Activated naive CD8-positive, alpha-beta T cell treated with anti-CD3 and anti-CD28 coated beads, Interleukin-2, amount 50 U/mL, for 24 hours (primary cell): ENCODE results near the gene IER2.

Source experiments
- ATAC-seq: fragments of 150-1000 bp; cut with Tn5 transposase; one replicate; pipeline ENCODE4 v1.10.0; 2021
- DNase-seq: peaks from one replicate; pipeline ENCODE4 v3.0.0; 2021
- H3K27ac Mint-ChIP-seq: one replicate; pipeline ENCODE4 v1.8.0; 2021; ENCODE audit warnings: mild to moderate bottlenecking, mixed read lengths
- H3K27me3 Mint-ChIP-seq: one replicate; pipeline ENCODE4 v1.8.0; 2021; ENCODE audit warnings: mixed read lengths
- H3K36me3 Mint-ChIP-seq: one replicate; pipeline ENCODE4 v1.8.0; 2021; ENCODE audit warnings: low read depth, mixed read lengths
- H3K4me1 Mint-ChIP-seq: one replicate; pipeline ENCODE4 v1.8.0; 2021; ENCODE audit warnings: mixed read lengths
- H3K4me3 Mint-ChIP-seq: one replicate; pipeline ENCODE4 v1.8.0; 2021; ENCODE audit warnings: mild to moderate bottlenecking, moderate library complexity, mixed read lengths
- H3K9me3 Mint-ChIP-seq: one replicate; pipeline ENCODE4 v1.8.0; 2021; ENCODE audit warnings: mixed read lengths

IER2 gene

GRCh38 chr19:13116282-13117175, 33.7 kb upstream of the IER2 start, which contains the start of gene TRMT1:
Gene TRMT1 (minus strand): TSS chr19:13116740. CDS start chr19:13116399, 341 bp downstream.
- DNase-seq (peak; percentile 94), ATAC-seq (peak; percentile 39)
- Mint-ChIP-seq H3K27ac (peak within 1 kb of the TSS; percentile 97), H3K4me1 (peaks cover 58% of the 10 kb centered on the region), H3K9me3 (no peaks in the 10 kb centered on the region), H3K27me3 (peaks cover 2% of the 10 kb centered on the region), H3K4me3 (peak within 1 kb of the TSS; percentile 90), H3K36me3 (peaks cover 38% of the 10 kb centered on the region)

GRCh38 chr19:13117176-13117771, 32.9 kb upstream of the IER2 start:
- Mint-ChIP-seq H3K4me1 (peaks cover 66% of the 10 kb centered on the region), H3K4me3 (peak overlapping the region; percentile 90), H3K9me3 (no peaks in the 10 kb centered on the region), H3K27ac (peak overlapping the region; percentile 97), H3K36me3 (peaks cover 39% of the 10 kb centered on the region), H3K27me3 (peaks cover 2% of the 10 kb centered on the region)
- DNase-seq (no peak), ATAC-seq (no peak)

- H3K27me3 Mint-ChIP-seq: peaks cover 2% of the 10 kb centered on the region
- no peaks in the 10 kb centered on the region for H3K9me3 Mint-ChIP-seq
- peak within 1 kb of the TSS; percentile 97 for H3K27ac Mint-ChIP-seq
- DNase-seq (peak; percentile 92), ATAC-seq (peak; percentile 77)
- H3K36me3 Mint-ChIP-seq: peaks cover 39% of the 10 kb centered on the region
- peak within 1 kb of the TSS; percentile 90 for H3K4me3 Mint-ChIP-seq
- peaks cover 72% of the 10 kb centered on the region for H3K4me1 Mint-ChIP-seq
These were observed 32.3 kb upstream of the IER2 start, which contains the start of gene NACC1 for GRCh38 chr19:13117772-13118423. Gene NACC1 (plus strand): TSS chr19:13118264. CDS start chr19:13135208, 16,944 bp downstream.

- Mint-ChIP-seq H3K27ac (peak overlapping the region; percentile 74), H3K4me1 (peaks cover 73% of the 10 kb centered on the region)
- ATAC-seq: no peak
These were observed 31.6 kb upstream of the IER2 start for GRCh38 chr19:13118424-13119193.

GRCh38 chr19:13119627-13120026, 30.6 kb upstream of the IER2 start:
- Mint-ChIP-seq H3K27me3 (peaks cover 2% of the 10 kb centered on the region), H3K4me3 (peak overlapping the region; percentile 82), H3K27ac (peak overlapping the region; percentile 74), H3K36me3 (peaks cover 30% of the 10 kb centered on the region), H3K9me3 (no peaks in the 10 kb centered on the region), H3K4me1 (peaks cover 68% of the 10 kb centered on the region)
- no peak for ATAC-seq
- DNase-seq: no peak

More at GRCh38 chr19:13118424-13119193, 31.6 kb upstream of the IER2 start:
- Mint-ChIP-seq H3K36me3 (peaks cover 35% of the 10 kb centered on the region), H3K9me3 (no peaks in the 10 kb centered on the region), H3K4me3 (peak overlapping the region; percentile 82), H3K27me3 (peaks cover 2% of the 10 kb centered on the region)
- DNase-seq: peak; percentile 64

GRCh38 chr19:13120031-13120430, 30.2 kb upstream of the IER2 start:
- H3K4me1 Mint-ChIP-seq: peaks cover 66% of the 10 kb centered on the region
- H3K36me3 Mint-ChIP-seq: peaks cover 29% of the 10 kb centered on the region
- H3K27ac Mint-ChIP-seq: peak overlapping the region; percentile 81
- ATAC-seq (no peak), DNase-seq (no peak)
- peak overlapping the region; percentile 82 for H3K4me3 Mint-ChIP-seq
- no peaks in the 10 kb centered on the region for H3K9me3 Mint-ChIP-seq
- H3K27me3 Mint-ChIP-seq: peaks cover 2% of the 10 kb centered on the region

GRCh38 chr19:13120817-13121216, 29.4 kb upstream of the IER2 start:
- Mint-ChIP-seq H3K27ac (peak overlapping the region; percentile 81), H3K4me3 (peak overlapping the region; percentile 47), H3K36me3 (peaks cover 27% of the 10 kb centered on the region), H3K27me3 (peaks cover 2% of the 10 kb centered on the region), H3K4me1 (peaks cover 59% of the 10 kb centered on the region), H3K9me3 (no peaks in the 10 kb centered on the region)
- DNase-seq: no peak
- no peak for ATAC-seq

GRCh38 chr19:13121551-13122274, 28.5 kb upstream of the IER2 start:
- DNase-seq (peak; percentile 45), ATAC-seq (peak; percentile 6)
- H3K4me1 Mint-ChIP-seq: peaks cover 59% of the 10 kb centered on the region
- peak overlapping the region; percentile 47 for H3K4me3 Mint-ChIP-seq
- peak overlapping the region; percentile 81 for H3K27ac Mint-ChIP-seq
- H3K9me3 Mint-ChIP-seq: no peaks in the 10 kb centered on the region
- H3K36me3 Mint-ChIP-seq: peaks cover 27% of the 10 kb centered on the region
- H3K27me3 Mint-ChIP-seq: no peaks in the 10 kb centered on the region

- ATAC-seq: peak; percentile 25
- no peaks in the 10 kb centered on the region for H3K9me3 Mint-ChIP-seq
- H3K27ac Mint-ChIP-seq: peak overlapping the region; percentile 81
- H3K36me3 Mint-ChIP-seq: peaks cover 29% of the 10 kb centered on the region
- peak overlapping the region; percentile 47 for H3K4me3 Mint-ChIP-seq
- no peaks in the 10 kb centered on the region for H3K27me3 Mint-ChIP-seq
- peaks cover 58% of the 10 kb centered on the region for H3K4me1 Mint-ChIP-seq
- DNase-seq: no peak
These were observed 27.8 kb upstream of the IER2 start for GRCh38 chr19:13122275-13122878.

- no peaks in the 10 kb centered on the region for H3K27me3 Mint-ChIP-seq
- DNase-seq: no peak
- H3K27ac Mint-ChIP-seq: peak overlapping the region; percentile 81
- no peak overlapping the region for H3K4me3 Mint-ChIP-seq
- no peak for ATAC-seq
- H3K36me3 Mint-ChIP-seq: peaks cover 29% of the 10 kb centered on the region
- no peaks in the 10 kb centered on the region for H3K9me3 Mint-ChIP-seq
- H3K4me1 Mint-ChIP-seq: peaks cover 60% of the 10 kb centered on the region
These were observed 26.9 kb upstream of the IER2 start for GRCh38 chr19:13122980-13123957.

- H3K27ac Mint-ChIP-seq: no peak overlapping the region
- ATAC-seq (no peak), DNase-seq (no peak)
- no peaks in the 10 kb centered on the region for H3K27me3 Mint-ChIP-seq
- H3K9me3 Mint-ChIP-seq: no peaks in the 10 kb centered on the region
- H3K4me3 Mint-ChIP-seq: no peak overlapping the region
- peaks cover 53% of the 10 kb centered on the region for H3K4me1 Mint-ChIP-seq
- peaks cover 16% of the 10 kb centered on the region for H3K36me3 Mint-ChIP-seq
These were observed 23.2 kb upstream of the IER2 start for GRCh38 chr19:13127051-13127450.

- Mint-ChIP-seq H3K36me3 (peaks cover 18% of the 10 kb centered on the region), H3K4me3 (no peak overlapping the region), H3K4me1 (peaks cover 53% of the 10 kb centered on the region), H3K9me3 (no peaks in the 10 kb centered on the region), H3K27me3 (no peaks in the 10 kb centered on the region), H3K27ac (peak overlapping the region; percentile 52)
- DNase-seq: no peak
- ATAC-seq: no peak
These were observed 22.2 kb upstream of the IER2 start for GRCh38 chr19:13127811-13128575.
